Measurements from ENCODE around the gene POU5F1.

- no peak for TF ChIP-seq POLR2A (IDR thresholded peaks at IDR 0.05)
- TF ChIP-seq CTCF (IDR thresholded peaks at IDR 0.05) = no peak
Measured at GRCh38 chr6:31138982-31139381, 31.5 kb downstream of the POU5F1 start, which contains the start of gene PSORS1C2.

All from esophagus squamous epithelium (tissue), 4 donors.